Activated CD8-positive, alpha-beta memory T cell treated with anti-CD3 and anti-CD28 coated beads, Interleukin-2, amount 50 U/mL, for 1 hour (primary cell): ENCODE results near the gene PICALM.
"Not testable (repeated sequence)": the region's sequence is repeated elsewhere in the genome, so short reads cannot be mapped to it uniquely, and the experiment has no call there.

Experiments used
- DNase-seq: peaks from one replicate; pipeline ENCODE4 v3.0.0-alpha.2; 2020; ENCODE audit errors: extremely low read depth

The PICALM gene

DNA sequence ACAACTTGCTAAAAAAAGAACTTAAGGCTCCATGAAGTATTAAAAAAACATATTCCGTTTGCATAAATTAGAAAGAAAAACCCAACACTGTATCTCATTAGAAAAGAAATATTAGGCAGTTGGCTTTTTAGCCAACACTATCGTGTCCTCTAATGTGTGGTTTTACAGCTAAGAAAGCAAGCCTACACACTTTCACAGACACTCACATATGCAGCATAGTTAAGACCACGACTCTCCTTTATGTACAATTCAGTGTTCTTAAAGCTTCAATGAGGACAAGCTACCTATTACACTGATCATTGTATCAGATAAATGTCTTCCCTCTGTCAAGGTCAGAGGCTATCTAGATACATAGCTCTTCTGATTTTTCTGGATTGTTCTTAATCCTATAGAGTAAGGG, 80.1 kb downstream of the PICALM start:
- DNase-seq, result no peak

GRCh38 chr11:85977751-85978160, 91.1 kb downstream of the PICALM start:
- no peak for DNase-seq

DNA sequence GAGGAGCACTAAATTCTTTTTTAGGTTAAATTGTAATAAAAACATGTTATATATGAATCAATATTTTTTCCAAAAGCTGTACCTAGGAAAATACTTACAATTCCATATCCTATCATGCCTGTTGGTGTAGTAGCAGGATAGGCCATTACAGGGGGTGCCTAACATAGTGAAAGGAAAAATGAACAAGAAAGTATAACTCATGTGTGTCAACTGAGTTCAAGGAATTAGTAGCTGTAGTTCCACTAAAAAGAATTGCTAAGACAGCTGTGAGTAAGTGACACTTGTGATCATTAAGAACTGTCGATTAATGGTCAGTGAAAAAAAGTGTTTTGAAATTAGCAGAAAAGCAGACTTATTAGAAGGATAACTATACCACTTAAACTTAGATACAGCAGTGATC, 92.4 kb downstream of the PICALM start:
- DNase-seq, result no peak

DNA sequence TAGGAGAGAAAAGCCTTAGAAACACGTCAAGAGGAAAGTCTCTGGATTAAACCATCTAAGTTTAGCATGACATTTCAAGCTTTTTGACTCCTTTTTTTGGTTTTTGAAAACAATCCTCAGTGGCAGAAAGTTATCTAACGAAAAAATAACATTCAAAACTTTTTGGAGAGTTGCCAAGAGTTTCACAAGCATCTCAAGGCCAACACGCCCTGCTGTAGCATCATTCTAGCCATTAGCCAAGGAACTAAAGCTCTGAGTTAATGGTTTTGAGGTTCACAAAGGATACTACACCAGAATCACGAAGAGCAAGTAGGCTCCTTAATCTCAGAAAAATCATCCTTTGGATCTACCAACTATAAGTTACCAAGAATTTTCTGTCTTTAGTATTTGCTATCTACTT, 94.8 kb downstream of the PICALM start:
- no peak for DNase-seq

- DNase-seq, result no peak
These were observed 98.3 kb downstream of the PICALM start for GRCh38 chr11:85970593-85970992.

DNA sequence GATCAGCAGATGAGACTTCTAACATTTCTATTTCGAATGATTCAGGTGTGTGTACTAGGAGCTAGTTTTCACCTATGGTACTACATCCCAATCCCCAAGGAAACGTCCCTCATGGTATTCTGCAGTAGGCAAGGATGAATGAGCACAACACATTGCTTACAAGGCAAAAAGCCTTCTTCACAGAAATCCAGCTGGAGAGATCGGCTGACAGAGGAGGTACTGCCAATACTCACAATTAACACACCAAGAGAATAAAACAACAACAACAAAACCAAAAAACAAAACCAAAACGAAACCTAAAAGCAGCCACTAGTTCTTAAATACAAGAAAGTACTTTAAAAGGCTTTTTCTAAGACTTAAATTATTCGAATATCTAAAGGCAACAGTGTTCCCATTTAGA, 101.4 kb downstream of the PICALM start:
- no peak for DNase-seq

DNA sequence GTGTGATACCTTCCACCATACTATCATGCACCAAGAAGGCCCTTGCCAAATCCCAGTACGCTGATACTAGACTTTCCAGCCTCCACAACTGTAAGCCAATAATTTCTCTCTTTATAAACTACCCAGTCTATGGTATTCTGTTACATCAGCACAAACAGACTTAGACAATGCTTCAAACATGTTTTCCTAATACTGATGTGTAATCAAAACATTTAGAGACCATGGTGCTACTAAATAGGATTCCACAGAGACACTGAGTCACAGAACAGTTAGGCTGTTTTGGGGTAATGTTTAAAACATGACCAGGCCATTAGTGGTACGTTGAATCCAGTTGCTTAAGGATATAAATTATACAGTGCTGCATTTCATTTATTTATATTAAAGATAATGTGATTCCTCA, 103.7 kb downstream of the PICALM start:
- no peak for DNase-seq

DNA sequence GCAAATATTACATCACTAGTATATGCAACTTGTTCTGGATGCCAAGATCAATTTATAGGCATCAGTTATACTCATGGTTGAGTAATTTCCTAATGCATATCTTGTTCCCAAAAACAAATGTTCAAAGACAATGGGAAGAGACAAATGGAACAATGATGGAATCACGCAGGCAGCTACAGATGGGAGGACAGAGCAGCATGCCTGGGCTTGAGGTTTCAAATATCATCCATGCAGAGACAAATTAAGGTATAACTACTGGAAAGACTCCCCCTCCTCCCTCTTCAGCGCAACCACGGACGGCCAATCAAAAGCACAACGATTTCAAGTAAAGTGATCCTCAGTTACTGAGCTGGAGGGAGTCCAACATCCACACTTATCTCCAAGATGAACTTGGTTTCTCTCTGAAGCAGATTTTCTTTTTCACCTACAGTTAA, 106.9 kb downstream of the PICALM start:
- no peak for DNase-seq

GRCh38 chr11:85961130-85961529, 107.8 kb downstream of the PICALM start:
- no peak for DNase-seq

GRCh38 chr11:85960678-85961077, 108.2 kb downstream of the PICALM start:
- no peak for DNase-seq

DNA sequence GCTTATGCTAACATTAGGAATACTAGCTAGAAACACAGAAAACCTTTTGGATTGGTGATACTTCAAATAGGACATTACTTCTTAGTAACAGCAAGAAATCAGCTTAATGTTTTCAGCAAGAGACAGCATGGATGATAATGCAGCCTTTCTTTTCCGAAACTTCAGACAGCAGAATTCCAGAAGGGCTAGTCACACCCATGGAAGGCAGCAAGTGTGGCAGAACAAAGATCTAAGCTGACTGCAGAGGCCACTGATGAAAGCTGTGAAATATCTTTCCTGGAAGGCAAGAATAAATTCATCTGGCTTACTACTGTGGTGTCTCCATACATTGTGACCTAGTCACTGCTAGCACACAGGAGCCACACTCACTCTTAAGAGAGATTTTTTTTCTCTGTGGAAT, 113.4 kb downstream of the PICALM start:
- no peak for DNase-seq

GRCh38 chr11:85953491-85954143, 115.3 kb downstream of the PICALM start:
- no peak for DNase-seq

- not testable (repeated sequence) for DNase-seq
These were observed 116.8 kb downstream of the PICALM start for GRCh38 chr11:85952108-85952485.

DNA sequence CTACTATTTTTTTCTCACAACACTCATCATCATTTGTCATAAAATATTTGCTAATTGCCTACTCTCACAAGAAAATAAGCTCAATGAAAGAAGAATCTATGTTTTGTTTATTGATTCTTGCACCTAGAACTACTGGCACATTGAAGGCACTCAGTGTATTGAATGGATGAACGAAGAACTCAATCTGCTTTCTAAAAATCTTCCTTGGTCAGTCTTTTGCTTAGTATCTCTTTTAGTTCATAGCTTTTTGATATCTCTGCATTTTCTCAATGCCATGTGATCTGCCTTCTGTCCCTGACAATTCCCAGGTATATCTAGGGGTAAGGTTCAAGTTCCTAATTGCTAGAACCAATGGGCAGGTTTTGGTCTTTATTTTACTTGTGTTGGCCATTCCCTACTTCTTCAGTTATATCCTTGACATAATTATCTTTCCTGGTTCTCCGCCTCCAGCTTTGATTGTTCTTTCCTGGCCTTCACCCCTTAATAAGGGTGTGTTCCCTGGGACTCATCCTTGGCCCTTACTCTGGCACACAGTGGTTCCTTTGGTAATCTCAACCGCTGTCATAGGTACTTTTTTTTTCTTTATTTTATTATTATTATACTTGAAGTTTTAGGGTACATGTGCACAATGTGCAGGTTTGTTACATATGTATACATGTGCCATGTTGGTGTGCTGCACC, 117.3 kb downstream of the PICALM start:
- no peak for DNase-seq

- DNase-seq, result no peak
These were observed 117.9 kb downstream of the PICALM start for GRCh38 chr11:85951049-85951405.

DNA sequence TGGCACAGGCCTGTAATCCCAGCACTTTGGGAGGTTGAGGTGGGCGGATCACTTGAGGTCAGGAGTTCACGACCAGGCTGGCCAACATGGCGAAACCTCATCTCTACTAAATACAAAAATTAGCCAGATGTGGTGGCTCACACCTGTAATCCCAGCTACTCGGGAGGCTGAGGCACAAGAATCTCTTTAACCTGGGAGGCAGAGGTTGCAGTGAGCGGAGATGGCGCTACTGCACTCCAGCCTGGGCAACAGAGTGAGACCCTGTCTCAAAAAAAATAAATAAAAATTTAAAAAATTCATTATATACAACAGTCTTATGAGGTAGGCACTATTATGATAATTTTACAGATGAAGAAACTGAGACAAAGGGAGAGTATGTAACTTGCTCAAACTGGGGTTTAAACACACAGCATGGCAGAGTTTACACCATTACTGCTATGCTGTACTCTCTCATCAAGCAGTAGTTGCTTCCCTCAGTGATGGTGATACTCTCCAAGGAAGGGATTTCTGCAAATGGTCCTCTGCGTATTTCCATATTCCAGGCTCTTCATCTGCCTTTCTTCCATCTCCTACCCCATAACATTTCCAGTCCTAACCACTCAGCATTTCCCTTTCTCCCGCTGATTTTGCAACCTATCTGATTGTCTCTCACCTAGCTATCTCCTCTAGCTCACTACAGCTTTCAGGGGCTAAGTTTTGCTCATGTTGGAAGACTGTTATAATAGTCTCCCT, 118.4 kb downstream of the PICALM start:
- DNase-seq, result no peak

- DNase-seq, result no peak
These were observed 119.1 kb downstream of the PICALM start for GRCh38 chr11:85949798-85950197.

GRCh38 chr11:85948884-85949283, 120.0 kb downstream of the PICALM start:
- no peak for DNase-seq

GRCh38 chr11:85947431-85948272, 121.2 kb downstream of the PICALM start:
- DNase-seq, result no peak

- DNase-seq, result no peak
These were observed 122.7 kb downstream of the PICALM start for GRCh38 chr11:85946221-85946620.

GRCh38 chr11:85945788-85946187, 123.1 kb downstream of the PICALM start:
- DNase-seq, result no peak

DNA sequence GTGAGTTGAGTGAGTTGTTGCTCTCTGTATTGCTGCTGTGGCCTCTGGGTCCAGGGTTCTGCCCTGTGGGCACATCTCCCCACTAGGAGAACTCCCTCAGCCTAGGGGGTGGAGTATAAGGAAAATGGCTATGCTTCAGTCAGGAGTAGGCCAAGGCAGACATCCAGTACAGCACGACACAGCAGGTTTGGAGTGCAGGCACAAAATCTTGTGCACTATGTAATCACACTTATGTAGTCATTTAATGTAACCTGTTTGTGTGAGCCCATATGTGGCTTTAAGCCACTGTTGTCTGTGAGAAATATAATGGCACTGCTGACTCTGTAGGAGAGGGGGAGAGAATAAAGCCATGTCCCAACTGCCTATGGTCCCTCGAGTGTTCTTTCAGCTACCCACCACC, 123.6 kb downstream of the PICALM start:
- DNase-seq, result no peak
